Left lung (tissue), 10 donors: ENCODE data around the gene SNAP29. TPM values are rescaled to one million over a fixed set of nuclear protein-coding genes. Genes with fewer than 3 reads are reported as not detected.
A peak's percentile ranks its signal among the peaks of the same experiment; 100 is the strongest.
"Not testable (repeated sequence)": the region's sequence is repeated elsewhere in the genome, so short reads cannot be mapped to it uniquely, and the experiment has no call there.

Experiments
- ATAC-seq: fragments of 200-7000 bp; cut with Tn5 transposase; one replicate; pipeline ENCODE4 v1.9.1; 2020; ENCODE audit warnings: moderate library complexity
- DNase-seq, 4 donors: peaks; one replicate each; pipeline ENCODE4 v3.0.0-alpha.2; 2013 to 2020
- H3K27ac ChIP-seq, 2 donors: fragments of 200-600 bp; sonication (generic) in 1 of 2; one replicate each; pipeline versions ENCODE4 v1.5.0 to v1.8.0; 2020 to 2021
- H3K27me3 ChIP-seq, 2 donors: fragments of 200-600 bp; sonication (generic) in 1 of 2; one replicate each; pipeline versions ENCODE4 v1.5.0 to v1.8.0; 2020 to 2021
- H3K36me3 ChIP-seq, 2 donors: fragments of 200-600 bp; sonication (generic) in 1 of 2; one replicate each; pipeline versions ENCODE4 v1.5.0 to v1.8.0; 2020 to 2021
- H3K4me1 ChIP-seq, 2 donors: fragments of 200-600 bp; one replicate each; pipeline ENCODE4 v1.8.0; 2021
- H3K4me3 ChIP-seq, 2 donors: fragments of 200-600 bp; sonication (generic) in 1 of 2; one replicate each; pipeline versions ENCODE4 v1.5.0 to v1.8.0; 2020 to 2021; ENCODE audit warnings: mild to moderate bottlenecking in 1 of 2
- H3K9me3 ChIP-seq, 2 donors: fragments of 200-600 bp; sonication (generic) in 1 of 2; one replicate each; pipeline versions ENCODE4 v1.5.0 to v1.8.0; 2020 to 2021
- CTCF ChIP-seq, 2 donors: fragments of 200-600 bp; sonication (generic) in 1 of 2; IDR thresholded peaks; one replicate each; pipeline versions ENCODE4 v1.5.0 to v1.8.0; 2021; ENCODE audit warnings: antibody characterized with exemption in 2 of 2
- intact Hi-C, 2 donors: fragments of 100-400 bp; cut with DNase I; formaldehyde crosslinking; loops; one replicate each; pipeline versions ENCODE4 v1.11.2 to v1.14.2; 2022
- polyA plus RNA-seq, 6 donors: library from polyadenylated mRNA; unstranded; fragments of 120-200 nt; gene quantifications; one replicate each; pipeline ENCODE4 v1.2.1, GENCODE V29; 2013; ENCODE audit not compliant: insufficient read length in 6 of 6
- total RNA-seq, 2 donors: library from RNA; stranded (reverse); fragmentation: NEBNext Ultra II Directional; extraction: Animal tissue kit (Norgen Biotek cat#: 25700); gene quantifications; one replicate each; pipeline ENCODE4 v1.2.1, GENCODE V29; 2021
- donor health status: DM: no; HTN: yes; CAD: no.
- donor health status: DM: no; HTN: no; CAD: no.

SNAP29 gene
- total and polyA plus RNA-seq, 8 donors, result 25.4 to 33.2 (median 29.7) TPM

- Histone ChIP-seq H3K4me3 (no peak overlapping the region), H3K36me3 (no peaks in the 10 kb centered on the region), H3K27me3 (no peaks in the 10 kb centered on the region), H3K27ac (peak overlapping the region in 1 of 2 donors; percentile 29), H3K9me3 (no peaks in the 10 kb centered on the region), H3K4me1 (peaks cover 0 to 17% of the 10 kb centered on the region in 2 donors)
- intact Hi-C loops, result no loop called here
- TF ChIP-seq CTCF (IDR thresholded peaks at IDR 0.05), result no peak
- ATAC-seq, result peak; percentile 92
- DNase-seq, result no peak
These were observed 45.5 kb downstream of the SNAP29 start for GRCh38 chr22:20904008-20904979.

GRCh38 chr22:20904980-20905355 is 46.2 kb downstream of the SNAP29 start:
- Histone ChIP-seq H3K4me3 (no peak overlapping the region), H3K27ac (peak overlapping the region in 1 of 2 donors; percentile 29), H3K9me3 (no peaks in the 10 kb centered on the region), H3K27me3 (no peaks in the 10 kb centered on the region), H3K36me3 (no peaks in the 10 kb centered on the region), H3K4me1 (peaks cover 0 to 17% of the 10 kb centered on the region in 2 donors)
- ATAC-seq (no peak), DNase-seq (no peak)
- no peak for TF ChIP-seq CTCF (IDR thresholded peaks at IDR 0.05)
- intact Hi-C loops, result no loop called here

- Histone ChIP-seq H3K27ac (peak overlapping the region in 1 of 2 donors; percentile 29), H3K27me3 (no peaks in the 10 kb centered on the region), H3K4me1 (peaks cover 0 to 17% of the 10 kb centered on the region in 2 donors), H3K4me3 (no peak overlapping the region), H3K36me3 (no peaks in the 10 kb centered on the region), H3K9me3 (no peaks in the 10 kb centered on the region)
- DNase-seq (no peak), ATAC-seq (peak; percentile 51)
- no peak for TF ChIP-seq CTCF (IDR thresholded peaks at IDR 0.05)
- intact Hi-C loops, result no loop called here
These were observed 46.9 kb downstream of the SNAP29 start for GRCh38 chr22:20905415-20906386.

GRCh38 chr22:20906387-20906767 is 47.6 kb downstream of the SNAP29 start:
- DNase-seq (no peak), ATAC-seq (no peak)
- no peaks in the 10 kb centered on the region for H3K27me3 ChIP-seq
- H3K4me1 ChIP-seq, result peaks cover 0 to 17% of the 10 kb centered on the region in 2 donors
- no peak overlapping the region for H3K27ac ChIP-seq
- H3K36me3 ChIP-seq, result no peaks in the 10 kb centered on the region
- intact Hi-C loops, result no loop called here
- no peak overlapping the region for H3K4me3 ChIP-seq
- TF ChIP-seq CTCF (IDR thresholded peaks at IDR 0.05), result no peak
- H3K9me3 ChIP-seq, result no peaks in the 10 kb centered on the region

- H3K4me1 ChIP-seq, result peaks cover 0 to 16% of the 10 kb centered on the region in 2 donors
- H3K27ac ChIP-seq, DNase-seq, intact Hi-C loops, H3K9me3 ChIP-seq, H3K4me3 ChIP-seq, ATAC-seq, H3K36me3 ChIP-seq, H3K27me3 ChIP-seq: not testable (repeated sequence)
These were observed 49.9 kb downstream of the SNAP29 start for GRCh38 chr22:20908717-20909116.
